Suprapubic skin (tissue), 3 donors: ENCODE measurements around the gene KRT4.

Source experiments
- CTCF ChIP-seq, 2 donors: fragments of 200-600 bp in 1 of 2; fragments of 450-650 bp in 1 of 2; sonication (generic) in 1 of 2; IDR thresholded peaks; one replicate each; pipeline ENCODE4 v1.5.1; 2016 to 2019; ENCODE audit warnings: antibody characterized with exemption in 2 of 2, mild to moderate bottlenecking in 1 of 2, moderate library complexity in 1 of 2
- POLR2A ChIP-seq, 2 donors: fragments of 450-650 bp; IDR thresholded peaks; one replicate each; pipeline ENCODE4 v1.6.1; 2017; ENCODE audit warnings: antibody characterized with exemption in 2 of 2, mild to moderate bottlenecking in 2 of 2, moderate library complexity in 2 of 2

- TF ChIP-seq CTCF (IDR thresholded peaks at IDR 0.05) (no peak), POLR2A (IDR thresholded peaks at IDR 0.05) (no peak)
Measured at GRCh38 chr12:52847335-52848102, 33.6 kb upstream of the KRT4 start.
